Esophagus mucosa (tissue), 1 donor: ENCODE results near the gene FGF2. TPM values are rescaled to one million over a fixed set of nuclear protein-coding genes. Genes with fewer than 3 reads are reported as not detected.
A peak's percentile ranks its signal among the peaks of the same experiment; 100 is the strongest.
"Not testable (repeated sequence)": the region's sequence is repeated elsewhere in the genome, so short reads cannot be mapped to it uniquely, and the experiment has no call there.

Source experiments
- ATAC-seq: fragments of 200-7000 bp; cut with Tn5 transposase; one replicate; pipeline ENCODE4 v1.9.1; 2020
- total RNA-seq: library from RNA; stranded (reverse); gene quantifications from one replicate; pipeline ENCODE4 v1.2.4, GENCODE V29; 2023
- donor health status: DM: yes; HTN: yes; CAD: no.

The FGF2 gene
- total RNA-seq, 1 donor from 2014 or later = 0.68 TPM

- ATAC-seq = no peak
These were observed 21.3 kb downstream of the FGF2 start for GRCh38 chr4:122847931-122848330.

- ATAC-seq = not testable (repeated sequence)
These were observed 23.2 kb downstream of the FGF2 start for GRCh38 chr4:122849789-122850188.

GRCh38 chr4:122851568-122851967, 24.9 kb downstream of the FGF2 start:
- no peak for ATAC-seq

- ATAC-seq = peak; percentile 37
These were observed 28.1 kb downstream of the FGF2 start for GRCh38 chr4:122854447-122855352.

- ATAC-seq = no peak
These were observed 28.8 kb downstream of the FGF2 start for GRCh38 chr4:122855353-122855890.

GRCh38 chr4:122857160-122857559, 30.5 kb downstream of the FGF2 start:
- ATAC-seq = no peak

GRCh38 chr4:122858705-122859104, 32.1 kb downstream of the FGF2 start:
- no peak for ATAC-seq

GRCh38 chr4:122861172-122861943, 34.7 kb downstream of the FGF2 start:
- ATAC-seq = no peak

GRCh38 chr4:122863639-122864038, 37.0 kb downstream of the FGF2 start:
- ATAC-seq = no peak

- no peak for ATAC-seq
These were observed 38.8 kb downstream of the FGF2 start for GRCh38 chr4:122865425-122865824.

GRCh38 chr4:122868235-122868634, 41.6 kb downstream of the FGF2 start:
- ATAC-seq = not testable (repeated sequence)

GRCh38 chr4:122873146-122873545, 46.5 kb downstream of the FGF2 start:
- no peak for ATAC-seq

GRCh38 chr4:122873821-122874593, 47.4 kb downstream of the FGF2 start:
- ATAC-seq = no peak

GRCh38 chr4:122875949-122876348, 49.3 kb downstream of the FGF2 start:
- no peak for ATAC-seq

- ATAC-seq = no peak
These were observed 49.8 kb downstream of the FGF2 start for GRCh38 chr4:122876456-122876855.

- ATAC-seq = no peak
These were observed 52.4 kb downstream of the FGF2 start for GRCh38 chr4:122879001-122879400.

GRCh38 chr4:122882857-122883735, 56.5 kb downstream of the FGF2 start:
- ATAC-seq = no peak

- no peak for ATAC-seq
These were observed 57.9 kb downstream of the FGF2 start for GRCh38 chr4:122884499-122884898.

- ATAC-seq = peak; percentile 53
These were observed 63.1 kb downstream of the FGF2 start for GRCh38 chr4:122889726-122890125.

GRCh38 chr4:122890147-122890795, 63.6 kb downstream of the FGF2 start:
- ATAC-seq = no peak

- ATAC-seq = no peak
These were observed 68.2 kb downstream of the FGF2 start for GRCh38 chr4:122894827-122895226.
